ENCODE results near the gene TOMM6.

Gene TOMM6

GRCh38 chr6:41787219-41787917 lies at the start of gene TOMM6:
TOMM6 (plus strand) TSS chr6:41787694; CDS start chr6:41787698, 4 bp downstream.
- peak; percentile 82 for DNase-seq

- DNase-seq = no peak
Measured at GRCh38 chr6:41739041-41739440, 48.5 kb upstream of the TOMM6 start.

- DNase-seq = no peak
Measured at GRCh38 chr6:41740366-41741162, 46.9 kb upstream of the TOMM6 start.

GRCh38 chr6:41741625-41742490 lies 45.6 kb upstream of the TOMM6 start:
- no peak for DNase-seq

GRCh38 chr6:41743406-41744235 lies 43.9 kb upstream of the TOMM6 start:
- no peak for DNase-seq

- DNase-seq = no peak
Measured at GRCh38 chr6:41744236-41744787, 43.2 kb upstream of the TOMM6 start.

GRCh38 chr6:41746107-41746506 lies 41.4 kb upstream of the TOMM6 start:
- DNase-seq = no peak

GRCh38 chr6:41747256-41748101 lies 40.0 kb upstream of the TOMM6 start, which contains the start of gene PGC:
PGC (minus strand) TSS chr6:41747397; CDS start chr6:41747334, 63 bp downstream.
- DNase-seq = no peak

GRCh38 chr6:41748102-41748477 lies 39.4 kb upstream of the TOMM6 start:
- no peak for DNase-seq

GRCh38 chr6:41748542-41748941 lies 39.0 kb upstream of the TOMM6 start:
- no peak for DNase-seq

GRCh38 chr6:41750374-41750773 lies 37.1 kb upstream of the TOMM6 start:
- no peak for DNase-seq

GRCh38 chr6:41755895-41756294 lies 31.6 kb upstream of the TOMM6 start:
- no peak for DNase-seq

GRCh38 chr6:41756354-41756753 lies 31.1 kb upstream of the TOMM6 start:
- no peak for DNase-seq

GRCh38 chr6:41757271-41757670 lies 30.2 kb upstream of the TOMM6 start:
- DNase-seq = no peak

- no peak for DNase-seq
Measured at GRCh38 chr6:41757931-41758640, 29.4 kb upstream of the TOMM6 start.

GRCh38 chr6:41758641-41759035 lies 28.9 kb upstream of the TOMM6 start:
- DNase-seq = no peak

GRCh38 chr6:41759106-41759904 lies 28.2 kb upstream of the TOMM6 start:
- DNase-seq = no peak

- DNase-seq = no peak
Measured at GRCh38 chr6:41759905-41760579, 27.5 kb upstream of the TOMM6 start.

GRCh38 chr6:41763470-41763869 lies 24.0 kb upstream of the TOMM6 start:
- no peak for DNase-seq
